ENCODE data around the gene SEL1L3.

Gene SEL1L3

GRCh38 chr4:25889589-25890503 is 27.1 kb upstream of the SEL1L3 start:
- no peak for DNase-seq
- TF ChIP-seq POLR2A (IDR thresholded peaks at IDR 0.05; ENCODE audit: low read length) (no peak), GATA1 (IDR thresholded peaks at IDR 0.05; ENCODE audit: low read depth, low read length) (no peak)

GRCh38 chr4:25888781-25889180 is 26.0 kb upstream of the SEL1L3 start:
- TF ChIP-seq GATA1 (IDR thresholded peaks at IDR 0.05; ENCODE audit: low read depth, low read length) (no peak), POLR2A (IDR thresholded peaks at IDR 0.05; ENCODE audit: low read length) (no peak)
- DNase-seq = no peak

- TF ChIP-seq POLR2A (IDR thresholded peaks at IDR 0.05; ENCODE audit: low read length) (no peak), GATA1 (IDR thresholded peaks at IDR 0.05; ENCODE audit: low read depth, low read length) (no peak)
- no peak for DNase-seq
These were observed 21.4 kb upstream of the SEL1L3 start for GRCh38 chr4:25884031-25884782.

- no peak for DNase-seq
- TF ChIP-seq POLR2A (IDR thresholded peaks at IDR 0.05; ENCODE audit: low read length) (no peak), GATA1 (IDR thresholded peaks at IDR 0.05; ENCODE audit: low read depth, low read length) (no peak)
These were observed 20.8 kb upstream of the SEL1L3 start for GRCh38 chr4:25883565-25883964.

- DNase-seq = no peak
- TF ChIP-seq GATA1 (IDR thresholded peaks at IDR 0.05; ENCODE audit: low read depth, low read length) = no peak
- no peak for TF ChIP-seq POLR2A (IDR thresholded peaks at IDR 0.05; ENCODE audit: low read length)
These were observed 19.4 kb upstream of the SEL1L3 start for GRCh38 chr4:25882226-25882625.

GRCh38 chr4:25881193-25881592 is 18.4 kb upstream of the SEL1L3 start:
- no peak for DNase-seq
- TF ChIP-seq GATA1 (IDR thresholded peaks at IDR 0.05; ENCODE audit: low read depth, low read length) (no peak), POLR2A (IDR thresholded peaks at IDR 0.05; ENCODE audit: low read length) (no peak)

GRCh38 chr4:25879991-25880651 is 17.3 kb upstream of the SEL1L3 start:
- TF ChIP-seq GATA1 (IDR thresholded peaks at IDR 0.05; ENCODE audit: low read depth, low read length) (no peak), POLR2A (IDR thresholded peaks at IDR 0.05; ENCODE audit: low read length) (no peak)
- DNase-seq = no peak

GRCh38 chr4:25879587-25879986 is 16.8 kb upstream of the SEL1L3 start:
- no peak for DNase-seq
- no peak for TF ChIP-seq GATA1 (IDR thresholded peaks at IDR 0.05; ENCODE audit: low read depth, low read length)
- TF ChIP-seq POLR2A (IDR thresholded peaks at IDR 0.05; ENCODE audit: low read length) = no peak

GRCh38 chr4:25879091-25879584 is 16.4 kb upstream of the SEL1L3 start:
- no peak for DNase-seq
- TF ChIP-seq GATA1 (IDR thresholded peaks at IDR 0.05; ENCODE audit: low read depth, low read length) = no peak
- no peak for TF ChIP-seq POLR2A (IDR thresholded peaks at IDR 0.05; ENCODE audit: low read length)

- DNase-seq = no peak
- TF ChIP-seq GATA1 (IDR thresholded peaks at IDR 0.05; ENCODE audit: low read depth, low read length) (no peak), POLR2A (IDR thresholded peaks at IDR 0.05; ENCODE audit: low read length) (no peak)
These were observed 15.9 kb upstream of the SEL1L3 start for GRCh38 chr4:25878676-25879075.

GRCh38 chr4:25875281-25875745 is 12.5 kb upstream of the SEL1L3 start:
- TF ChIP-seq GATA1 (IDR thresholded peaks at IDR 0.05; ENCODE audit: low read depth, low read length) (no peak), POLR2A (IDR thresholded peaks at IDR 0.05; ENCODE audit: low read length) (no peak)
- DNase-seq = no peak

- TF ChIP-seq GATA1 (IDR thresholded peaks at IDR 0.05; ENCODE audit: low read depth, low read length) = no peak
- TF ChIP-seq POLR2A (IDR thresholded peaks at IDR 0.05; ENCODE audit: low read length) = no peak
- DNase-seq = no peak
These were observed 11.9 kb upstream of the SEL1L3 start for GRCh38 chr4:25874655-25875054.

GRCh38 chr4:25873632-25874129 is 10.9 kb upstream of the SEL1L3 start:
- DNase-seq = no peak
- TF ChIP-seq POLR2A (IDR thresholded peaks at IDR 0.05; ENCODE audit: low read length) (no peak), GATA1 (IDR thresholded peaks at IDR 0.05; ENCODE audit: low read depth, low read length) (no peak)
